OCI-LY7 (cell line): Measurements from ENCODE around the gene SOBP. TPM values are rescaled to one million over a fixed set of nuclear protein-coding genes. Genes with fewer than 3 reads are reported as not detected.

Experiments used
- BruUV-seq: library from RNA; stranded (reverse); fragments of 400-500 nt; replicated peaks from 2 replicates; lab custom pipeline; 2021; lab: Mats Ljungman, UMichigan
- CTCF ChIA-PET: fragments of 300-600 bp; sonication (Branson Sonifier 250); formaldehyde crosslinking; loops from one replicate; lab custom pipeline; 2022; ENCODE audit warnings: antibody characterized with exemption; ENCODE audit not compliant: unreplicated experiment; lab: Charles Lee
- POLR2A ChIA-PET: fragments of 300-600 bp; sonication (Branson Sonifier 250); formaldehyde crosslinking; loops from one replicate; lab custom pipeline; 2022; ENCODE audit warnings: antibody characterized with exemption; lab: Charles Lee
- DNase-seq: peaks from one replicate; pipeline ENCODE4 v3.0.0-alpha.2; 2015; ENCODE audit warnings: low spot score
- H2AFZ ChIP-seq: fragments of 200-600 bp; sonication (generic), shearing (Covaris generic); 2 replicates; pipeline ENCODE4 v1.6.1; 2014; ENCODE audit warnings: mild to moderate bottlenecking, antibody characterized with exemption, low read length, moderate library complexity
- H3K27ac ChIP-seq: fragments of 200-600 bp; sonication (generic); 2 replicates; pipeline ENCODE4 v1.5.1; 2014; ENCODE audit warnings: mixed run types, low read depth, mild to moderate bottlenecking, moderate library complexity, low read length, inconsistent platforms; ENCODE audit not compliant: poor library complexity, severe bottlenecking
- H3K36me3 ChIP-seq: fragments of 200-600 bp; sonication (generic); 2 replicates; pipeline ENCODE4 v1.6.1; 2014; ENCODE audit warnings: mild to moderate bottlenecking, antibody characterized with exemption, low read length, moderate library complexity, mixed read lengths; ENCODE audit not compliant: insufficient read depth
- H3K4me1 ChIP-seq: fragments of 200-600 bp; sonication (generic); 2 replicates; pipeline ENCODE4 v1.5.1; 2014; ENCODE audit warnings: mild to moderate bottlenecking, low read length; ENCODE audit not compliant: insufficient read depth, poor library complexity, severe bottlenecking
- H3K4me2 ChIP-seq: fragments of 200-600 bp; sonication (generic); 2 replicates; pipeline ENCODE4 v1.6.1; 2014; ENCODE audit warnings: mild to moderate bottlenecking, low read length
- H3K4me3 ChIP-seq: fragments of 200-600 bp; sonication (generic); 2 replicates; pipeline ENCODE4 v1.5.1; 2014; ENCODE audit warnings: mild to moderate bottlenecking, low read depth, low read length; ENCODE audit not compliant: poor library complexity, severe bottlenecking
- H3K79me2 ChIP-seq: fragments of 200-600 bp; sonication (generic); 2 replicates; pipeline ENCODE4 v1.6.1; 2016; ENCODE audit warnings: low read depth, mild to moderate bottlenecking, low read length, moderate library complexity, mixed read lengths; ENCODE audit not compliant: insufficient read depth
- H3K9me2 ChIP-seq: fragments of 200-600 bp; sonication (generic); 2 replicates; pipeline ENCODE4 v1.6.1; 2016; ENCODE audit warnings: mild to moderate bottlenecking, low read length, mixed read lengths; ENCODE audit not compliant: insufficient read depth
- H3K9me3 ChIP-seq: fragments of 200-600 bp; sonication (generic); 2 replicates; pipeline ENCODE4 v1.6.1; 2014; ENCODE audit warnings: mild to moderate bottlenecking, mixed run types, low read length, mixed read lengths
- H4K20me1 ChIP-seq: fragments of 200-600 bp; sonication (generic); 2 replicates; pipeline ENCODE4 v1.6.1; 2014; ENCODE audit warnings: mild to moderate bottlenecking, antibody characterized with exemption, low read length, moderate library complexity, mixed read lengths; ENCODE audit not compliant: insufficient read depth
- EZH2phosphoT487 ChIP-seq: fragments of 200-600 bp; sonication (generic); IDR thresholded peaks from 2 replicates; pipeline ENCODE4 v1.6.1; 2018; ENCODE audit warnings: low read depth, borderline replicate concordance, mild to moderate bottlenecking, mixed run types, antibody characterized with exemption, low read length, moderate library complexity, mixed read lengths
- intact Hi-C: fragments of 100-400 bp; cut with micrococcal nuclease; formaldehyde crosslinking; loops from one replicate; pipeline ENCODE4 v1.10.0; 2022; ENCODE audit not compliant: unreplicated experiment
- total RNA-seq, 2 experiments: library from RNA; depleted of rRNA in 1 of 2; stranded (reverse); fragments of >200 nt in 1 of 2; shearing (Covaris generic) in 1 of 2; gene quantifications; 2 replicates each; pipeline ENCODE4 v1.2.3, GENCODE V29; 2014 to 2022
- TF ChIP-seq, protein P1 (sequence below): fragments of 200-600 bp; sonication (generic); conservative IDR thresholded peaks from 2 replicates; pipeline ENCODE4 v1.5.1; 2014; ENCODE audit warnings: mild to moderate bottlenecking, antibody characterized with exemption, low read length, moderate library complexity, mixed read lengths

The SOBP gene
- total RNA-seq, 2 experiments from 2014 or later, result 21.5 to 29.4 TPM

DNA sequence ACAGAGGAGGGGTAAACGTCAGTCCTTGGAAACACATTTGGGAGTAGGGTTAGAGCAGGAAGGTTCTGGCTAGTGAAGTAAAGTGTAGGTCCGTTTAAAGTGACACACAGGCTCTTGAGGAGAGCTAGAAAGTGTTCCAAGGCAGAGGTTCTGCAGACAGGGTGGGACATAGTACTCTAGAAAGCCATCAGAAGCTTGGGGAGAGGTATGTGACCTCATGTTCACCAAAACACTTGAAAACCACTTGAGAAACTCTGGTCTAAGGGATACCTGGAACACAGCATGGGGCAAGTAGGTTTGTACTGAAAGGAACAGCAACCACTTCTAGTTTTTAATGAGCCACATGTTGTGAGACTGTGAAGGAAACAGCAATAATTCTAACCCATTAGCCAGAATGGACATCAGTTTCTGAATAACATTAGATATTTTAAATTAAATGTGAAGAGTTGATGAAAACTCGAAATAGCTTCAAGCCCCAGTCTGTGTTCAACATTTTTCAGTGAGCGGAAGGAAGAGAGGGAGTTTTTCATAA lies 49.0 kb downstream of the SOBP start:
- no peaks in the 10 kb centered on the region for H3K9me3 ChIP-seq
- peak overlapping the region; percentile 32 for H3K4me3 ChIP-seq
- intact Hi-C loops, result loop anchor here (5.0 kb wide), 2 partner anchors 103 to 422 kb away; partner anchors contain the start of gene BEND3
- BruUV-seq, result no TSS peak
- TF ChIP-seq, protein P1, sequence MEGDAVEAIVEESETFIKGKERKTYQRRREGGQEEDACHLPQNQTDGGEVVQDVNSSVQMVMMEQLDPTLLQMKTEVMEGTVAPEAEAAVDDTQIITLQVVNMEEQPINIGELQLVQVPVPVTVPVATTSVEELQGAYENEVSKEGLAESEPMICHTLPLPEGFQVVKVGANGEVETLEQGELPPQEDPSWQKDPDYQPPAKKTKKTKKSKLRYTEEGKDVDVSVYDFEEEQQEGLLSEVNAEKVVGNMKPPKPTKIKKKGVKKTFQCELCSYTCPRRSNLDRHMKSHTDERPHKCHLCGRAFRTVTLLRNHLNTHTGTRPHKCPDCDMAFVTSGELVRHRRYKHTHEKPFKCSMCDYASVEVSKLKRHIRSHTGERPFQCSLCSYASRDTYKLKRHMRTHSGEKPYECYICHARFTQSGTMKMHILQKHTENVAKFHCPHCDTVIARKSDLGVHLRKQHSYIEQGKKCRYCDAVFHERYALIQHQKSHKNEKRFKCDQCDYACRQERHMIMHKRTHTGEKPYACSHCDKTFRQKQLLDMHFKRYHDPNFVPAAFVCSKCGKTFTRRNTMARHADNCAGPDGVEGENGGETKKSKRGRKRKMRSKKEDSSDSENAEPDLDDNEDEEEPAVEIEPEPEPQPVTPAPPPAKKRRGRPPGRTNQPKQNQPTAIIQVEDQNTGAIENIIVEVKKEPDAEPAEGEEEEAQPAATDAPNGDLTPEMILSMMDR, result no peak
- TF ChIP-seq EZH2phosphoT487, result no peak
- H3K4me2 ChIP-seq, result peak overlapping the region; percentile 79
- CTCF ChIA-PET, result interaction anchor here (0.9 kb wide), 1 partner anchor 117 kb away, joined by 3 read pairs; no protein-coding TSS in a partner anchor
- H3K79me2 ChIP-seq, result peaks cover 52% of the 10 kb centered on the region; the same call in 1 of the 2 replicates
- DNase-seq, result peak; percentile 16
- POLR2A ChIA-PET, result interaction anchor here (0.6 to 2.1 kb wide), 10 partner anchors 10 to 121 kb away, joined by 3 to 8 read pairs (median 4); partner anchors contain the start of gene PDSS2
- H2AFZ ChIP-seq, result peak overlapping the region; percentile 2; the same call in 1 of the 2 replicates
- H4K20me1 ChIP-seq, result no peaks in the 10 kb centered on the region
- peaks cover 67% of the 10 kb centered on the region for H3K4me1 ChIP-seq
- peaks cover 75% of the 10 kb centered on the region for H3K36me3 ChIP-seq
- peak overlapping the region; percentile 98 for H3K27ac ChIP-seq
- H3K9me2 ChIP-seq, result no peaks in the 10 kb centered on the region

DNA sequence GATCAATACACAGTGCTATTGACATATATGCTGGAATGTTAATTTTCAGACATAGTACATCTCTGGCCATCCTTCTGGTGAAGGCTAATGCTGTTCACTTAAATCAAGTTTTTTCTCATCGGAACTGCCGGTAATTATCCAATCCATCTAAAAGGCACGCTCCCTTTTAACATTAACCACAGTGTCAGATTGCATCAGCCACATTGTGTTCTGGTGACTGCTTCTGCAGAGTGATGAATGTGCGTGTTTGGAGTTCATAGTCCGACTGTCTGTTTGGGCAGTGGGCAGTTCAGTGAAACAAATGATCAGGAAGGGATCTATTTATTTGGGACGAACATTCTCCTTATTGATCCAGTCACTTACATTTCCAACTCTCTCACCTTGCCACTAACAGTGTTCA lies 49.5 kb downstream of the SOBP start:
- no peak for DNase-seq
- H3K36me3 ChIP-seq, result peaks cover 75% of the 10 kb centered on the region
- H3K4me3 ChIP-seq, result no peak overlapping the region
- H4K20me1 ChIP-seq, result no peaks in the 10 kb centered on the region
- BruUV-seq, result no TSS peak
- H2AFZ ChIP-seq, result no peak overlapping the region
- peaks cover 62% of the 10 kb centered on the region for H3K4me1 ChIP-seq
- peak overlapping the region; percentile 79 for H3K4me2 ChIP-seq
- intact Hi-C loops, result loop anchor here (5.0 kb wide), 2 partner anchors 103 to 422 kb away; partner anchors contain the start of gene BEND3
- no peaks in the 10 kb centered on the region for H3K9me2 ChIP-seq
- CTCF ChIA-PET, result no interaction called here
- no peaks in the 10 kb centered on the region for H3K9me3 ChIP-seq
- peak overlapping the region; percentile 98 for H3K27ac ChIP-seq
- peaks cover 53% of the 10 kb centered on the region; the same call in 1 of the 2 replicates for H3K79me2 ChIP-seq
- TF ChIP-seq EZH2phosphoT487, result no peak
- TF ChIP-seq, protein P1, result no peak
- POLR2A ChIA-PET, result interaction anchor here (0.5 to 2.1 kb wide), 10 partner anchors 10 to 120 kb away, joined by 3 to 8 read pairs (median 4); no protein-coding TSS in a partner anchor
